Ectodermal cell (in vitro differentiated cells): ENCODE results near the gene DGKG.

Experiments
- H3K27ac ChIP-seq: 2 replicates; pipeline ENCODE4 v1.7.0; 2013; ENCODE audit warnings: mild to moderate bottlenecking, low read depth, low read length; ENCODE audit not compliant: insufficient read depth, poor library complexity, severe bottlenecking
- H3K27me3 ChIP-seq: 2 replicates; pipeline ENCODE4 v1.7.0; 2013; ENCODE audit warnings: mild to moderate bottlenecking, low read length; ENCODE audit not compliant: insufficient read depth, control insufficient read depth, poor library complexity, severe bottlenecking
- H3K36me3 ChIP-seq: one replicate; pipeline ENCODE4 v1.7.0; 2013; ENCODE audit warnings: low read length; ENCODE audit not compliant: control insufficient read depth, insufficient read depth
- H3K4me1 ChIP-seq: one replicate; pipeline ENCODE4 v1.7.0; 2013; ENCODE audit warnings: low read length; ENCODE audit not compliant: control insufficient read depth, insufficient read depth
- H3K4me3 ChIP-seq: 2 replicates; pipeline ENCODE4 v1.7.0; 2013; ENCODE audit warnings: low read depth, low read length, control low read depth; ENCODE audit not compliant: insufficient read depth
- H3K9me3 ChIP-seq: 2 replicates; pipeline ENCODE4 v1.7.0; 2013; ENCODE audit warnings: mild to moderate bottlenecking, low read length, moderate library complexity; ENCODE audit not compliant: control insufficient read depth
- WGBS, 2 experiments: methylation state at CpG; one replicate each; pipeline ENCODE4 v1.1.7; 2013; ENCODE audit warnings: missing lambda C conversion rate in 2 of 2; 5-methylcytosine and 5-hydroxymethylcytosine counted together

Gene DGKG

DNA sequence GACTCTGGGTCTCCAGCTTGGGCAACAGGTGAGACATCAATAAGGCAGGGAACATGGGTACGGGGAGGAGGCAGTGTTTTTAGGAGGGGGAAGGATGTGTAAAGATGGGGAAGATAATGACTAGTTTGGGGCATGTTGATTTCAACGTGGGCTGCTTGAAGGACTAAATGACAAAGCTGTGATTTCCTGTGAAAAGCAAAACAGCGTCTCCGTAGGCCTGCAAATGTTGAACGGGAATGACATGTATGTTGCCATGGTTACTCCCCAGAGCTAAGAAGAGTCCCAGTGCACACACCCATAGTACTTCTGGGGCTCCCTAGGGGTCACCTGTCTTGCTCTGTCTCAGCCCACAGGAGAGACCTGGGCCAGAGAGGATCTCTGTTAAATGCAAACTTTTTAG, 181.9 kb downstream of the DGKG start:
- Histone ChIP-seq H3K27me3 (no peaks in the 10 kb centered on the region), H3K4me3 (no peak overlapping the region), H3K9me3 (no peaks in the 10 kb centered on the region), H3K27ac (no peak overlapping the region), H3K4me1 (no peaks in the 10 kb centered on the region), H3K36me3 (no peaks in the 10 kb centered on the region)
- WGBS, 2 experiments = 88 to 93% methylated on average over 5 of the region's 5 CpGs

DNA sequence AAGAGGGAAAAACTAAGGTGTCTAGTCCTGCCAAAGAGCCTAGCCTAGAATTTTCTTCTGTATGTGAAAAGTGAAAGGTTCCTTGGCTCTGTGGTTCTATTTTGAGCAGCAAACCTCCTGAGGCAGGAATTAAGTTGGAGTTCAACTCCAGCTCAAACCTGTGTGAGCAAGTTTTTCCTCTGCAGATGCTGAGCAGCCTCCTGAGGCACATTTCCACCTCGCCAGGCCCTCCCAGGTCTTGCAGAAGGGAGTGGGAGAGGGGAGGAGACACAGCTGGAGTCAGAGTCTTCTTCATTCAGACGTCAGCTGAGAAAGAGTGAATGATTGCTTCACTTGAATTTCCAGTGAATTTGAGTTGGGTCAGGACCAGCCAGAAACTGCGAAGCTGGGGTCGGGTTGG, 183.6 kb downstream of the DGKG start:
- no peak overlapping the region for H3K4me3 ChIP-seq
- no peaks in the 10 kb centered on the region for H3K36me3 ChIP-seq
- no peaks in the 10 kb centered on the region for H3K27me3 ChIP-seq
- H3K27ac ChIP-seq = no peak overlapping the region
- WGBS, 2 experiments = 74 to 78% methylated on average over 4 of the region's 4 CpGs
- H3K9me3 ChIP-seq = no peaks in the 10 kb centered on the region
- no peaks in the 10 kb centered on the region for H3K4me1 ChIP-seq

DNA sequence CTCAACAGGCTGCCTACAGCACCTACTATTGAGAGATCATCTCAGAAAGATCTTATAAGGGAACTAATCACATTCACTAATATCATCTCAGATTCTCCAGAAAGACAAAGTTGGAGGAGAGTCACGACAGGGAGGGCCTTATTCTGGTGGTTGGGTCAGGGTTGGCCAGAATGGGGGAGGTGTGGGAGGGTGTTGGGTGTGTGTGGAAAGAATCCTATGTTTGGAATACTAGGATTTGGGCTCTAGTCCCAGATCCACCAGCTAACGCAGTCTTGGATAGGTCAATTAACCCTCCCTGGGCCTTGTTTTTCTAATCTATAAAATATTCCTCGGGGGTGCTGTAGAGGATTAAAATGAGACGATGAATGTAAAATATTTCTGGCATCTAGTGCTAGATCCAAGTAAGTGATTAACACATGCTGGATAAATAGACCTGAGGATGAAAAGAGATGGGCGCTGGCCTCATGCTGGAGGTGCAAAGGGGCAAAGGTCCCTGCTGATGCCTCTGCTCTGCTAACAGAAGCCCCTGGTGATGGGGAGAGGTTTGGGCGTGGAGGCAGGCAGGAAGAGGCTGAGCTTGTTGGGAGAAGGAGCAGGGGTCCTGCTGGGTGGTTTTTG, 185.6 kb downstream of the DGKG start:
- 93 to 95% methylated on average over 6 of the region's 6 CpGs for WGBS, 2 experiments
- Histone ChIP-seq H3K4me1 (no peaks in the 10 kb centered on the region), H3K27me3 (no peaks in the 10 kb centered on the region), H3K27ac (no peak overlapping the region), H3K9me3 (no peaks in the 10 kb centered on the region), H3K4me3 (no peak overlapping the region), H3K36me3 (no peaks in the 10 kb centered on the region)

DNA sequence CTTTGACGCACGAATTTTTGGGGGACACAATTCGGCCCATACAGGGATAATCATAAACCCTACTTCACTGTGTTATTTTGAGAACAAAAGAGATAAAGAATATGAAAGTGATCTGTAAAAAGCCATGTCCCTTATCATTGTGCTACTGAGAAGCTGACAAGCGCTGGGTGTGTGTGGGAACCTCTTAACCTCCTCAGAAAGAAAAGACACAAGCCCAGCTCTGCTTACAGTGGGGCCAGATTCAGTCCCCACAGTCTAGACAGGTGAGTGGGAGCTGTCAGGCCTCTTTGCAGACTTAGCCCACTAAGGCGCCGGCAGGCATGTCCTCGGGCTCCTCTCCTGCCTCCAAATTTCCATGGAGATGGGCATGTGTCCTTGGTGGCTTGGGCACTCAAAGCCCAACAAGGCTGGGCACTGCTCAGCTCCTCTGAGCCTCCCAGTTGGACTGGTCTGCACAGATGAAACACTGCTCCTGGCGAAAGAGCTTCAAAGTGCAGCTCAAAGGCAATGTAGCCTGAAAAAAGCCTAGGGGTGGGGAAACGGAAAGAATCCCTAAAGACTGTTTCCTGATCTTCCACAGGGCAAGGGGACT, 188.7 kb downstream of the DGKG start:
- no peaks in the 10 kb centered on the region for H3K36me3 ChIP-seq
- H3K9me3 ChIP-seq = no peaks in the 10 kb centered on the region
- no peak overlapping the region for H3K27ac ChIP-seq
- H3K4me1 ChIP-seq = no peaks in the 10 kb centered on the region
- 94 to 97% methylated on average over 6 to 9 of the region's 9 CpGs for WGBS, 2 experiments
- H3K4me3 ChIP-seq = no peak overlapping the region
- H3K27me3 ChIP-seq = no peaks in the 10 kb centered on the region

DNA sequence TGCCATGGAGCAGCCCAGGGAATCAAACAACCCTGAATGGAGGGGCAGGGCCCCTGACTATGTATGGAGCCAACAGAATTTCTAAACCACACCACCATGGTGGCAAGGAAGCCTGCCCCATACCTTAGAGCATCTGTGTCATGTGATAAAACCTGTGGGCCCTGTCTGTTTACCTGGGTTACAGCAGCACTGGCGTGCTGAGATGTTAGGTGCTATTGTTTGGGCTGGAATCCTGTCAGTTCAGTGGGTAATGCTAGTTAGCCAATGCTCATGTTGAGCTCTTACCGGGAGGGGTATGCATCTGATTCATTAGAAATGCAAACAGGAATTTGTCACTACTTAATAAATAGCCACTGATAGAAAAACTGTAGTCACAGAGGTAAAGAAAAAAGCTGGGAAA, 189.7 kb downstream of the DGKG start:
- H3K27ac ChIP-seq = no peak overlapping the region
- WGBS, 2 experiments = 85 to 92% methylated on average over 2 of the region's 2 CpGs
- H3K27me3 ChIP-seq = no peaks in the 10 kb centered on the region
- H3K9me3 ChIP-seq = no peaks in the 10 kb centered on the region
- H3K36me3 ChIP-seq = no peaks in the 10 kb centered on the region
- H3K4me3 ChIP-seq = no peak overlapping the region
- H3K4me1 ChIP-seq = no peaks in the 10 kb centered on the region

DNA sequence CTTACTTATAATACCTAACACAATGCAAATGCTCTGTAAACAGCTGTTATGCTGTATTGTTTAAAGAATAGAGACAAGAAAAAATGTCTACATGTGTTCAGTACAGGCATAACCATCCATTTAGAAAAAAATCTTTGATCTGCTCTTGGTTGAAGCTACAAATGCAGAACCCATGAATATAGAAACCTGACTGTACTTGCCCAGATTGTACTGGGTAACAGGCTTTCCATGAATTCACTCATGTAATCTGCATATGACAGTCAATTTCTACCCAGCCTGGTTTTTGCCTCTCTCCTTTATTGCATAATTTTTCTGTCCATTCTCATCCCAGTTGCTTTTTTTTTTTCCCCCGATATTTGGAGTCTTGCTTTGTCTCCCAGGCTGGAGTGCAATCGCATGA, 190.5 kb downstream of the DGKG start:
- H3K4me1 ChIP-seq = no peaks in the 10 kb centered on the region
- 81 to 92% methylated on average over 2 of the region's 2 CpGs for WGBS, 2 experiments
- H3K9me3 ChIP-seq = no peaks in the 10 kb centered on the region
- peaks cover 5% of the 10 kb centered on the region for H3K27me3 ChIP-seq
- no peak overlapping the region for H3K4me3 ChIP-seq
- H3K27ac ChIP-seq = no peak overlapping the region
- no peaks in the 10 kb centered on the region for H3K36me3 ChIP-seq

DNA sequence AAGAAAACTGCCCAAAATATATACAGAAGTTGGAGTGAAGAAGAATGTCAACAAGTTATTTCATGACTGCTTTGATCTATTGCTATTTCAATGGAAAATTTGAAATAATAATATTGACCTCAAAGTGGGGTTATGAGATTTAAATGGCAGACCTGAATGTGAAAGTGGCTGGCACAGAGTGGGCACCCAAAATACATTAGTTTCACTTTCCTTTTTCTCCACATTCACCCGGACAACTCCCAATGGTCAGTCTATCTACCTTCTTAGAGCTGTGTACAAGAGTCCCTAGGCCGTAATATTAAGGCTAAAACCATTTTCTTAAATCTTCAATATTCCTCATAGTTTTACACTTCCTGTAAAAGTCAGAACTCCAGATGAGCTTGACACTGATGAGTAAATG, 191.5 kb downstream of the DGKG start:
- 67 to 80% methylated on average over 2 of the region's 2 CpGs for WGBS, 2 experiments

DNA sequence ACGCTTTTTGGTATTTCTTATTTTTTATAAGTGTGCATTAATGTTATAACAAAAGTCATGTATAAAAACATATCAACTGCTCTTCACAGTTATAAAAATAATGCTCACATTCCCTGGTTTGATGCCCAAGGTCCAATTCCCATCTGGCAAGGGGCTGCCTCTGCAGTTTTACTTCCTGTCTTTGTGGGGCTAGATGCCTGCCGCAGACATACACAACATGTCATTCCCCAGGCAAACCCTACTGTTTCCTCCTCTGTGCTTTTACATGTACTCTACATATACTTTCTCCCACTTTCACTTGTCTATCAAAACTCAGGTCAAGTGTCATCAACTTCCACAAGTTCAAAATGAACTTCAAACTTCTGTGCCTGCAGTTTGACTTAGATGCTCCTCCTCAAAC, 192.7 kb downstream of the DGKG start:
- no peak overlapping the region for H3K27ac ChIP-seq
- no peaks in the 10 kb centered on the region for H3K4me1 ChIP-seq
- no peaks in the 10 kb centered on the region for H3K36me3 ChIP-seq
- WGBS, 2 experiments = 92 to 95% methylated on average over 1 of the region's 2 CpGs
- H3K27me3 ChIP-seq = peaks cover 8% of the 10 kb centered on the region
- no peak overlapping the region for H3K4me3 ChIP-seq
- no peaks in the 10 kb centered on the region for H3K9me3 ChIP-seq

More for the DNA sequence above, 191.5 kb downstream of the DGKG start:
- no peaks in the 10 kb centered on the region for H3K9me3 ChIP-seq
- H3K27ac ChIP-seq = no peak overlapping the region
- no peak overlapping the region for H3K4me3 ChIP-seq
- no peaks in the 10 kb centered on the region for H3K4me1 ChIP-seq
- peaks cover 8% of the 10 kb centered on the region for H3K27me3 ChIP-seq
- no peaks in the 10 kb centered on the region for H3K36me3 ChIP-seq

DNA sequence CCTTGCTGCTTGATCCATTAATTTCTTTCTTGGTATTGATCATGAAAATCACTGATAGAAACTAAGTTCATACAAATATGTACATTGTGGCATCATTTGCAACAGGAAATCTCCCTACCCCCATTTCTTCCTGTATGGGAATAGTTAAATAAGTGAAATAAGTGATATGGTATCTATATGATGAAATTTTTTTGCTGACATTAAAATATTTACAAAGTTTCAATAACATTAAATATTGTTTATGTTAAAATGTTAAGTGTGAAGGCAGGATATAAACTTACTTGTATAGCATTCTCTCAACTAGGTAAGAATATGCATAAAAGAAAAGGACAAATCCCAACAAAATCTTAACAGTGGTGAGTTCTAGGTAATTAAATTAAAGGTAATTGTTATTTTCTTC, 193.1 kb downstream of the DGKG start:
- Histone ChIP-seq H3K27me3 (peaks cover 8% of the 10 kb centered on the region), H3K4me3 (no peak overlapping the region), H3K9me3 (no peaks in the 10 kb centered on the region), H3K36me3 (no peaks in the 10 kb centered on the region), H3K27ac (no peak overlapping the region), H3K4me1 (no peaks in the 10 kb centered on the region)

DNA sequence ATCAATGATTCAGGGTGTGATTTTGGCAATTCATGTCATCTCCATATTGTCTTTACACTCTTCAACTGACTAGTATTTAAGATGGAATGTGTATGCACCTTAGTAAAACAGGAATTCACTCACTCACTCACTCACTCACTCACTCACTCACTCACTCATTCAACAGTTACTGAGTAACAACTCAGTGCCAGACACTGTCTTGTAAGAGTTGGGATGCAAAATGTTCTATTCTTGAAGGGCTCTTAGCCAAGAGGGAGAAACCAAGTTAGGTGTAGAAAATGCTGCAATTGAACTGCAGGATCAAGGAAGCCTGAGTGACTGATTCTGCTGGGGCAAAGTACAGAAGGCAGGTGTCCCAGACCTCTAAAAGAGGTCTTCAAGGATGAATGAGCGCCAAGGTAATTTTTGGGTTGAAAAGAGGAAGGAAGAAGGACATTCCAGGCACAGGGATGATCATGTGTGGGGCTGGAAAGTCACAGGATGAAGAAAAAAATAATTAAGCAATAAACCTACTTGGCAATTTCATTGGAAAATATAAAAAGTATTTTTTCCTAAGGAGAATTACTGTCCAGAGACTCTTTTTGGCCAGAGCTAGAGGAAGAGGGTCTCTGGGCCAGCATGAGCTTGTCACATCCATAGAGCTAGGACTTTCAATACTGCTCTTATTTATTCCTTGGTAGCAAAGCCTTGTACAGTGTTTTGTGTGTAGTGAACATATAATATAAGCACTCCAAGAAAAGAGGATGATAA, 194.2 kb downstream of the DGKG start:
- H3K27ac ChIP-seq = no peak overlapping the region
- no peak overlapping the region for H3K4me3 ChIP-seq
- H3K9me3 ChIP-seq = no peaks in the 10 kb centered on the region
- H3K27me3 ChIP-seq = peaks cover 8% of the 10 kb centered on the region
- WGBS, 2 experiments = 83 to 91% methylated on average over 1 of the region's 1 CpG
- H3K4me1 ChIP-seq = no peaks in the 10 kb centered on the region
- H3K36me3 ChIP-seq = no peaks in the 10 kb centered on the region
